Astrocyte of the spinal cord (primary cell): ENCODE data around the gene ZNF598.

Experiments used
- DNase-seq: peaks from one replicate; pipeline ENCODE4 v3.0.0; 2011; ENCODE audit warnings: low read depth, low spot score
- H3K4me3 ChIP-seq: 2 replicates; pipeline ENCODE4 v1.5.1; 2011; ENCODE audit warnings: low read depth, mild to moderate bottlenecking, low read length, moderate library complexity
- in situ Hi-C: cut with HindIII; loops from 2 replicates; pipeline ENCODE4 v1.10.0; 2017; ENCODE audit warnings: low sequenced_read_pairs
- TF ChIP-seq, protein P1 (sequence below): IDR thresholded peaks from 2 replicates; pipeline ENCODE4 v1.5.1; 2012; ENCODE audit warnings: low read depth, mild to moderate bottlenecking, low read length, inconsistent platforms

The ZNF598 gene

DNA sequence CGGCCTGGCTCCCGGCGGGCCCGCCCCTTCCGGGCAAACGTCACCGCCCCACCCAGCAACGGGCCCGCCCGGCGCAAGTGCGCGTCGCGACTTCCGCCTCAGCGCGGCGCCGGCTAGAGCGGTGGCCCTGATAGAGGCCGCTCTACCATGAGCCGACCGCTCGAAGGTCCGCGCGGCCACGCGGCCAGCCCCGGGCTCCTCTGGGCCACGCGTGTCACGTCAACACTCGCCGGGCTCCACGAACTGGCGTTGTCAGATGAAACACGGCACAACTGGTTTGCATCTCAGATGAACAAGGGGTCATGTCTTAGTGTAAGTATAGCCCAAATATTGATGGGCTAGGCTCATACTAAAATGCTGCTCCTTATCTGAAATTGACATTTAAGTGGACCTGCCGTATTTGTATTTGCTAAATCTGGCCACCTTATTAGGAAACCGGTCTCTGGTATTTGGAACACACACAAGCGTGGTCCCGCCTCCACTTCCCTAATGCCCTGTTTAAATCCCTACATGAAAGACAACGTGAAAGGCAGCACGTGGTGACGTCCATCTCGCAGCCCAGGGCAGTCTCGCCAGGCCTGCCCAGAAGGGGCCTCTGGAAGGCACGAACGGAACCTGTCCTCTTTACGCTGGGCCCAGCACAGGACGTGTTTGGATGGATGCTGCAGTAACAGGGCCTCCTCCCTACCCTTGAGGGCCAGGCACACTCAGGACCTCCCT, at the start of gene ZNF598:
TSS of gene ZNF598 (minus strand) at position 31 of the 720 bp plus-strand sequence.
- in situ Hi-C loops, result no loop called here
- H3K4me3 ChIP-seq, result peak within 1 kb of the TSS; percentile 76
- peak; percentile 86 for DNase-seq
- TF ChIP-seq, protein P1, sequence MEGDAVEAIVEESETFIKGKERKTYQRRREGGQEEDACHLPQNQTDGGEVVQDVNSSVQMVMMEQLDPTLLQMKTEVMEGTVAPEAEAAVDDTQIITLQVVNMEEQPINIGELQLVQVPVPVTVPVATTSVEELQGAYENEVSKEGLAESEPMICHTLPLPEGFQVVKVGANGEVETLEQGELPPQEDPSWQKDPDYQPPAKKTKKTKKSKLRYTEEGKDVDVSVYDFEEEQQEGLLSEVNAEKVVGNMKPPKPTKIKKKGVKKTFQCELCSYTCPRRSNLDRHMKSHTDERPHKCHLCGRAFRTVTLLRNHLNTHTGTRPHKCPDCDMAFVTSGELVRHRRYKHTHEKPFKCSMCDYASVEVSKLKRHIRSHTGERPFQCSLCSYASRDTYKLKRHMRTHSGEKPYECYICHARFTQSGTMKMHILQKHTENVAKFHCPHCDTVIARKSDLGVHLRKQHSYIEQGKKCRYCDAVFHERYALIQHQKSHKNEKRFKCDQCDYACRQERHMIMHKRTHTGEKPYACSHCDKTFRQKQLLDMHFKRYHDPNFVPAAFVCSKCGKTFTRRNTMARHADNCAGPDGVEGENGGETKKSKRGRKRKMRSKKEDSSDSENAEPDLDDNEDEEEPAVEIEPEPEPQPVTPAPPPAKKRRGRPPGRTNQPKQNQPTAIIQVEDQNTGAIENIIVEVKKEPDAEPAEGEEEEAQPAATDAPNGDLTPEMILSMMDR, result no peak

DNA sequence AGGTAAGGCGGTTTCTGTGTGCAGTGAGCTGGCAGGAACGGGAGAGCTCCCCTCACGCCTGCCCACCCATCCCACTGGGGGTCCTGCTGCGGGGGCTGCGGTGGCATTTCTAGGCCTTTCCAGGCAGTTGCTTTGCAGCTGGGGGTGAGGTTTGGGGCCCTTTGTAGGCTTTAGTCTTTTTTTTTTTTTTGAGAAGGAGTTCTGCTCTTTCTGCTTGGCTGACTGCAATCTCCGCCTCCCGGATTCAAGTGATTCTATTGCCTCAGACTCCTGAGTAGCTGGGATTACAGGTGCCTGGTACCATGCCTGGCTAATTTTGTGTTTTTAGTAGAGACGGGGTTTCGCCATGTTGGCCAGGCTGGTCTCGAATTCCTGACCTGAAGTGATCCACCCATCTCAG, 49.3 kb upstream of the ZNF598 start:
- H3K4me3 ChIP-seq, result no peak overlapping the region
- TF ChIP-seq, protein P1, result no peak
- no peak for DNase-seq
- in situ Hi-C loops, result no loop called here

DNA sequence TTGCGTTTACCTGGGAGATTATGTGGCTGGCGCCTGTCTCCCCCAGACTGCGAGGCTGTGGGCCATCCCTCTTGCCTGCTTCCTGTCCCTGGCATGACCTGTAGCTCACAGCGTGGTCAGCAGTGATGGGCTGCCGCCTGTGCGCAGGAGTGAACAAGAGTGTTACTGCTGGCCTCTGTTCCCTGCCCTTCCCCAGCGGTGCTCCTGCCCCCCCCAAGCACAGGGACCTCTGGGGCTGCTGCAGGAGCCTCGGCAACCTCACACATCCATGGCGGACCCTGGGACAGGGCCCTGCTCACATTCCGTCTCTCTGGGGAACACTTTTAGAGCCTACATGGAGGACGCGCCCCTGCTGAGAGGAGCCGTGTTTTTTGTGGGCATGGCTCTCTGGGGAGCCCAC, 48.8 kb upstream of the ZNF598 start:
- TF ChIP-seq, protein P1, result no peak
- in situ Hi-C loops, result no loop called here
- no peak overlapping the region for H3K4me3 ChIP-seq
- no peak for DNase-seq

DNA sequence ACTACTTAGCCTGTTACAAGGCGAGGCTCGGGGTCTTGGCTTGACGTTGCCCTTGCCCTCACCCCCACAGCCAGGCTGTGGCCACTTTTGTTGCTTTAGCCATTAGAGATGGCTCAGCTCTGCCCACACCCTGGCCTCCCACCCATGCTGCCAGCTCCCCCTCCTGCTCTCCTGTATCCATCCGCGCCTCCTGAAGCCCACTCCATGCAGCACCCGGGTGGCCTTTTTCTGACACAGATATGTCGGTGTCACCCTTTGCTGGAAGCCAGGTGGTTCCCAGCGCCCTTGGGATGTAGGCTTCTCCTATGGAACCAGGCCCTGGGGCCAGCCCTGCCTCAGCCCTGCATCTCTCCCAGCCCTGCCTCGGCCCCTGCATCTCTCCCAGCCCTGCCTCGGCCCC, 47.8 kb upstream of the ZNF598 start:
- H3K4me3 ChIP-seq, result no peak overlapping the region
- DNase-seq, result no peak
- in situ Hi-C loops, result no loop called here
- TF ChIP-seq, protein P1, result no peak

DNA sequence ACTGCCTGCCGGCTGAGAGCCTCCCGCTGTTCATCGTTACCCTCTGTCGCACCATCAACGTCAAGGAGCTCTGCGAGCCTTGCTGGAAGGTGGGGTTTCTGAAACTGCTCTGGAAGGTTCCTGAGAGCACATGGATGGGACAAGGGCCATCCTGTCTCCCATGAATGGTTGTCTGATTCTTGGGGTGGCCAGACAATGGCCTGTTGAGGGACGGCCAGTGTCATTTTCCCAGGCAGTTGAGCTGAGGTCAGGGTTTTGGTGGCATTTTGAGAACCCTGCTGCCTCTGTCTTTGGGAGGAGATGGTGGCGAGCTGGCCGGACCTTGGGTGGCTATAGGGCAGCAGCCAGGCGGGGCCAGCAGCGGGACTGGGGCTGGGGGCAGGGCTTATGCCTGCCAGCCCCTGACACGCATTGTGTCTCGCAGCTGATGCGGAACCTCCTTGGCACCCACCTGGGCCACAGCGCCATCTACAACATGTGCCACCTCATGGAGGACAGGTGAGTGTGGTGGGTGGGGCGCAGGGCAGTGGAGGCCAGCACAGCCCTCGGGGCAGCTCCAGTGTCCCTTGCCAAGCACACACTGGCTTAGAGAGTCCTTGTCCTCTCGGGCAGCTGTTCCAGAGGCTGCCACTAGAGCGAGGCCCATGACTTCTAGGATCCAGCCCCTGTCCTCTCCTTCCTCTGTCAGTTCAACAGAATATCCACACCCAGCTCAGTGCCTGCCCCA, 47.2 kb upstream of the ZNF598 start:
- H3K4me3 ChIP-seq, result no peak overlapping the region
- in situ Hi-C loops, result no loop called here
- DNase-seq, result no peak
- TF ChIP-seq, protein P1, result peak; percentile 15

DNA sequence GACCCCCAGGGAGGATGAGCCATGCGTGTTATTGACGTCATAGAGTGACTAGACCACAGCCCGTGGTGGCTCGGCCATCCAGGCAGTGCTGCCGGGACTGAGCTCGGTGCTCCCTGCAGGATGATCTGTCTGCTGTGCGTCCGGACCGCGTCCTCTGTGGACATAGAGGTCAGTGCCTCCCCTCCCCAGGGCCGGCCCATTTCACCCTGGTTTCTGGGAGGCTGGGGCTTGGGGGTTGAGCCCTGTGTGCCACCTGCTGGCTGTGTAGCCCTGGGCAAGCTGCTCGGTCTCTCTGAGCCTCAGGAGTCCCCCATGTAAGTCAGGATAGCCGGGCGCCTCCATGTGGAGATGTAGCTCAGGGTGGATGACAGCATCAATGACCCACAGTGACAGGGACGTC, 46.5 kb upstream of the ZNF598 start:
- DNase-seq, result no peak
- TF ChIP-seq, protein P1, result peak; percentile 44
- no peak overlapping the region for H3K4me3 ChIP-seq
- in situ Hi-C loops, result no loop called here
